MM.1S (cell line): Measurements from ENCODE around the gene TSPAN31.

Experiments used
- DNase-seq: peaks from one replicate; pipeline ENCODE4 v3.0.0-alpha.2; 2015
- H2AFZ ChIP-seq: fragments of 300-600 bp; sonication (generic); 2 replicates; pipeline ENCODE4 v1.6.0; 2016; ENCODE audit warnings: antibody characterized with exemption, low read length
- H3F3A ChIP-seq: fragments of 300-600 bp; sonication (generic); 2 replicates; pipeline ENCODE4 v1.6.1; 2016; ENCODE audit warnings: mild to moderate bottlenecking, antibody characterized with exemption, low read length, moderate library complexity, mixed read lengths; ENCODE audit not compliant: insufficient read depth
- H3K27ac ChIP-seq: fragments of 300-600 bp; sonication (generic); 2 replicates; pipeline ENCODE4 v1.5.1; 2016; ENCODE audit warnings: mild to moderate bottlenecking, low read length
- H3K27me3 ChIP-seq: fragments of 300-600 bp; sonication (generic); replicated peaks from 2 replicates; pipeline ENCODE4 v1.6.0; 2016; ENCODE audit warnings: low read length; ENCODE audit not compliant: insufficient read depth
- H3K36me3 ChIP-seq: fragments of 300-600 bp; sonication (generic); replicated peaks from 2 replicates; pipeline ENCODE4 v1.6.1; 2016; ENCODE audit warnings: mild to moderate bottlenecking, low read length, mixed read lengths; ENCODE audit not compliant: insufficient read depth
- H3K4me1 ChIP-seq: fragments of 300-600 bp; sonication (generic); 2 replicates; pipeline ENCODE4 v1.6.1; 2016; ENCODE audit warnings: low read length, mixed read lengths
- H3K4me2 ChIP-seq: fragments of 300-600 bp; sonication (generic); 2 replicates; pipeline ENCODE4 v1.6.0; 2016; ENCODE audit warnings: low read depth, low read length
- H3K4me3 ChIP-seq: fragments of 300-600 bp; sonication (generic); 2 replicates; pipeline ENCODE4 v1.5.1; 2016; ENCODE audit warnings: low read length, mixed read lengths
- H3K79me2 ChIP-seq: fragments of 300-600 bp; sonication (generic); 2 replicates; pipeline ENCODE4 v1.6.1; 2016; ENCODE audit warnings: mixed run types, low read length, mixed read lengths
- H3K9ac ChIP-seq: fragments of 300-600 bp; sonication (generic); 2 replicates; pipeline ENCODE4 v1.6.1; 2016; ENCODE audit warnings: low read length, mixed read lengths
- H3K9me2 ChIP-seq: fragments of 300-600 bp; sonication (generic); replicated peaks from 2 replicates; pipeline ENCODE4 v1.6.1; 2016; ENCODE audit warnings: mild to moderate bottlenecking, low read length, mixed read lengths; ENCODE audit not compliant: insufficient read depth
- H3K9me3 ChIP-seq: fragments of 300-600 bp; sonication (generic); replicated peaks from 2 replicates; pipeline ENCODE4 v1.6.1; 2016; ENCODE audit warnings: mild to moderate bottlenecking, low read length, mixed read lengths; ENCODE audit not compliant: insufficient read depth
- H4K20me1 ChIP-seq: fragments of 300-600 bp; sonication (generic); 2 replicates; pipeline ENCODE4 v1.6.1; 2016; ENCODE audit warnings: mild to moderate bottlenecking, low read length, moderate library complexity, mixed read lengths; ENCODE audit not compliant: insufficient read depth
- EZH2 ChIP-seq: fragments of 300-600 bp; sonication (generic); optimal IDR thresholded peaks from 2 replicates; pipeline ENCODE3; 2017; ENCODE audit warnings: low read depth, mild to moderate bottlenecking, antibody characterized with exemption, low read length, mixed read lengths
- EZH2phosphoT487 ChIP-seq: fragments of 300-600 bp; sonication (generic); IDR thresholded peaks from 2 replicates; pipeline ENCODE4 v1.6.1; 2018; ENCODE audit warnings: antibody characterized with exemption, low read length
- TF ChIP-seq, protein P1 (sequence below): fragments of 300-600 bp; sonication (generic); IDR thresholded peaks from 2 replicates; pipeline ENCODE4 v1.5.1; 2016; ENCODE audit warnings: antibody characterized with exemption, low read length, mixed read lengths

The TSPAN31 gene

DNA sequence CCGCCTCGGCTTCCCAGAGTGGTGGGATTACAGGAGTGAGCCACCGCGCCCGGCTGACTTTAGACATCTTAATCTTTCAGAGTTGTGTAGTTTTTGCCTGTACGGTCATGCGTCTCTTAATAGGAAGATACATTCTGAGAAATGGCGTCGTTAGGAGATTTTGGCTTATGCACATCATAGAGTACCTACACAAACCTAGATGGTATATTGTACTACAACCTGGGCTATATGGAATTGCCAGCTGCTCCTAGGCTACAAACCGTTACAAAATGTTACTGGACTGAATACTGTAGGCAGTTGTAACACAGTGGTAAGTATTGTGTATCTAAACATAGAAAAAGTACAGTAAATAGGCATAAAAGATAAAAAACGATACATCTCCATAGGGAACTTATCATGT is 39.0 kb downstream of the TSPAN31 start:
- no peaks in the 10 kb centered on the region for H3K9me3 ChIP-seq
- peak overlapping the region; percentile 91; the same call in 1 of the 2 replicates for H3K4me2 ChIP-seq
- H3K9ac ChIP-seq = no peak overlapping the region
- peaks cover 12% of the 10 kb centered on the region for H3K4me1 ChIP-seq
- no peak for DNase-seq
- 0 out of 2 replicates have a peak, but pooled peaks cover 3% of the 10 kb centered on the region for H3F3A ChIP-seq
- H3K4me3 ChIP-seq = no peak overlapping the region
- H3K27me3 ChIP-seq = no peaks in the 10 kb centered on the region
- no peaks in the 10 kb centered on the region for H3K9me2 ChIP-seq
- H3K27ac ChIP-seq = no peak overlapping the region
- H4K20me1 ChIP-seq = no peaks in the 10 kb centered on the region
- H3K36me3 ChIP-seq = 0 out of 2 replicates have a peak, but pooled peaks cover 8% of the 10 kb centered on the region
- no peak overlapping the region for H2AFZ ChIP-seq
- peaks cover 42% of the 10 kb centered on the region for H3K79me2 ChIP-seq
- no peak for TF ChIP-seq EZH2phosphoT487

DNA sequence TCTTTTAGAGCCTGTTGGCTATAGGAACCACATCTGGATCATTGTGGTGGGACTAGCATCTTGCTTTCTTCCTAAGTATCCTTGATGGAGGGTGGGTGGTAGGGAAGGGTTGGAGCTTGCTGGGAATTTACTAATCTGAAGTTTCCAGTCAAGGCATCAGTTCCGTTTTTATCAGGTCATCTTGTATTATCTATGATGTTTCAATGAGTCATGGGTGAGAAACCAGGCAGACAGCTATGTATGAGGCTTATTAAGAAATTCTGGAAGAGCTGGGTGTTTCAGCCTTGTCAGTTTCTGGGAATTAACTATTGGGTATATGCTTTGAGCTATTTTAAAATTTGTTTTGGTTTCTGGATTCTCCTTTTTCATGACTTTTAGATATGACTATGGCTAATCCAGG is 49.1 kb downstream of the TSPAN31 start:
- DNase-seq = no peak
- H3K27ac ChIP-seq = no peak overlapping the region
- H3K4me2 ChIP-seq = no peak overlapping the region
- H3K9me2 ChIP-seq = no peaks in the 10 kb centered on the region
- H3F3A ChIP-seq = no peaks in the 10 kb centered on the region
- 0 out of 2 replicates have a peak, but pooled peaks cover 11% of the 10 kb centered on the region for H3K36me3 ChIP-seq
- TF ChIP-seq EZH2phosphoT487 (no peak), EZH2 (no peak)
- TF ChIP-seq, protein P1, sequence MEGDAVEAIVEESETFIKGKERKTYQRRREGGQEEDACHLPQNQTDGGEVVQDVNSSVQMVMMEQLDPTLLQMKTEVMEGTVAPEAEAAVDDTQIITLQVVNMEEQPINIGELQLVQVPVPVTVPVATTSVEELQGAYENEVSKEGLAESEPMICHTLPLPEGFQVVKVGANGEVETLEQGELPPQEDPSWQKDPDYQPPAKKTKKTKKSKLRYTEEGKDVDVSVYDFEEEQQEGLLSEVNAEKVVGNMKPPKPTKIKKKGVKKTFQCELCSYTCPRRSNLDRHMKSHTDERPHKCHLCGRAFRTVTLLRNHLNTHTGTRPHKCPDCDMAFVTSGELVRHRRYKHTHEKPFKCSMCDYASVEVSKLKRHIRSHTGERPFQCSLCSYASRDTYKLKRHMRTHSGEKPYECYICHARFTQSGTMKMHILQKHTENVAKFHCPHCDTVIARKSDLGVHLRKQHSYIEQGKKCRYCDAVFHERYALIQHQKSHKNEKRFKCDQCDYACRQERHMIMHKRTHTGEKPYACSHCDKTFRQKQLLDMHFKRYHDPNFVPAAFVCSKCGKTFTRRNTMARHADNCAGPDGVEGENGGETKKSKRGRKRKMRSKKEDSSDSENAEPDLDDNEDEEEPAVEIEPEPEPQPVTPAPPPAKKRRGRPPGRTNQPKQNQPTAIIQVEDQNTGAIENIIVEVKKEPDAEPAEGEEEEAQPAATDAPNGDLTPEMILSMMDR = no peak
- no peaks in the 10 kb centered on the region for H3K27me3 ChIP-seq
- H2AFZ ChIP-seq = no peak overlapping the region
- H3K79me2 ChIP-seq = peaks cover 9% of the 10 kb centered on the region
- H3K9me3 ChIP-seq = no peaks in the 10 kb centered on the region
- no peaks in the 10 kb centered on the region for H4K20me1 ChIP-seq
- no peak overlapping the region for H3K9ac ChIP-seq
- no peak overlapping the region for H3K4me3 ChIP-seq
- no peaks in the 10 kb centered on the region for H3K4me1 ChIP-seq

DNA sequence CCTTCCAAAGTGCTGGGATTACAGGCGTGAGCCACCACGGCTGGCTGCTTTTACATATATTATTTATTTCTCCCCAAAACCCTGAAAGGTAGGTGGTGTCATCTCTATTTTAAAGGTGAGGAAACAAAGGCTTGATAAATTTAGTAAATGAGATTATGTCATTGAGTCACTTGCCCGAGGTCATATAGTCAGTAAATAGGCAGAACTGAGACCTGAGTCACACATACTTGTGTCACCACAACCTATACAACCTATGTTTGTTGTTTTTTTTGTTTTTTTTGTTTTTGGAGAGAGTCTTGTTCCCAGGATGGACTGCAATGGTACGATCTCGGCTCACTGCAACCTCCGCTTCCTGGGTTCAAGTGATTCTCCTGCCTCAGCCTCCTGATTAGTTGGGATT is 50.5 kb downstream of the TSPAN31 start:
- H3K36me3 ChIP-seq = 0 out of 2 replicates have a peak, but pooled peaks cover 14% of the 10 kb centered on the region
- H2AFZ ChIP-seq = no peak overlapping the region
- H3K27me3 ChIP-seq = no peaks in the 10 kb centered on the region
- H3K4me1 ChIP-seq = no peaks in the 10 kb centered on the region
- H4K20me1 ChIP-seq = no peaks in the 10 kb centered on the region
- no peak overlapping the region for H3K4me3 ChIP-seq
- no peaks in the 10 kb centered on the region for H3K9me2 ChIP-seq
- no peaks in the 10 kb centered on the region for H3F3A ChIP-seq
- H3K9ac ChIP-seq = no peak overlapping the region
- no peak overlapping the region for H3K4me2 ChIP-seq
- TF ChIP-seq, protein P1 = no peak
- TF ChIP-seq EZH2 = no peak
- no peak for TF ChIP-seq EZH2phosphoT487
- H3K79me2 ChIP-seq = peaks cover 9% of the 10 kb centered on the region
- H3K9me3 ChIP-seq = no peaks in the 10 kb centered on the region
- DNase-seq = no peak
- H3K27ac ChIP-seq = no peak overlapping the region

GRCh38 chr12:57796996-57797395 is 52.2 kb downstream of the TSPAN31 start:
- Histone ChIP-seq H3K79me2 (peaks cover 9% of the 10 kb centered on the region), H3K9ac (no peak overlapping the region), H4K20me1 (no peaks in the 10 kb centered on the region), H3K9me3 (no peaks in the 10 kb centered on the region), H3K4me2 (no peak overlapping the region), H3K4me1 (no peaks in the 10 kb centered on the region), H3K27me3 (no peaks in the 10 kb centered on the region), H3K9me2 (no peaks in the 10 kb centered on the region), H3K36me3 (0 out of 2 replicates have a peak, but pooled peaks cover 14% of the 10 kb centered on the region), H3F3A (no peaks in the 10 kb centered on the region), H3K4me3 (no peak overlapping the region), H2AFZ (no peak overlapping the region), H3K27ac (no peak overlapping the region)
- no peak for DNase-seq
- TF ChIP-seq, protein P1 = no peak
- no peak for TF ChIP-seq EZH2phosphoT487
- TF ChIP-seq EZH2 = no peak
